ENCODE results near the gene MTHFSD. TPM values are rescaled to one million over a fixed set of nuclear protein-coding genes. Genes with fewer than 3 reads are reported as not detected.

The MTHFSD gene
- total RNA-seq, 6 donors from 2014 or later, result 13.8 to 39.8 (median 22.0) TPM

GRCh38 chr16:86538196-86538780 lies 16.7 kb downstream of the MTHFSD start:
- 90 to 95% methylated on average over 5 to 12 of the region's 17 CpGs for WGBS, 2 donors
- no peak overlapping the region for H3K27ac ChIP-seq
- H3K36me3 ChIP-seq, result peaks cover 4 to 83% (median 53%) of the 10 kb centered on the region in 4 donors
- H3K4me1 ChIP-seq, result no peaks in the 10 kb centered on the region
- TF ChIP-seq POLR2A (IDR thresholded peaks at IDR 0.05), result no peak
- TF ChIP-seq POLR2AphosphoS5 (IDR thresholded peaks at IDR 0.05), result no peak
- no peak for TF ChIP-seq EP300 (IDR thresholded peaks at IDR 0.05)
- no peak for TF ChIP-seq CTCF (IDR thresholded peaks at IDR 0.05)
- H3K27me3 ChIP-seq, result no peaks in the 10 kb centered on the region
- no peak for DNase-seq
- H3K9me3 ChIP-seq, result no peaks in the 10 kb centered on the region
- H3K4me3 ChIP-seq, result no peak overlapping the region
- ATAC-seq (ENCODE audit: low FRiP score in 2 of 2), result no peak

- Histone ChIP-seq H3K9me3 (no peaks in the 10 kb centered on the region), H3K4me3 (no peak overlapping the region), H3K36me3 (peaks cover 4 to 85% (median 55%) of the 10 kb centered on the region in 4 donors), H3K27ac (no peak overlapping the region), H3K4me1 (no peaks in the 10 kb centered on the region), H3K27me3 (no peaks in the 10 kb centered on the region)
- TF ChIP-seq POLR2A (IDR thresholded peaks at IDR 0.05), result no peak
- TF ChIP-seq CTCF (IDR thresholded peaks at IDR 0.05), result no peak
- no peak for TF ChIP-seq POLR2AphosphoS5 (IDR thresholded peaks at IDR 0.05)
- TF ChIP-seq EP300 (IDR thresholded peaks at IDR 0.05), result no peak
- no peak for ATAC-seq (ENCODE audit: low FRiP score in 2 of 2)
- WGBS, 2 donors, result 100% methylated on average over 4 of the region's 4 CpGs
- no peak for DNase-seq
Observed at GRCh38 chr16:86537486-86537885, 17.5 kb downstream of the MTHFSD start.

GRCh38 chr16:86536621-86537020 lies 18.4 kb downstream of the MTHFSD start:
- Histone ChIP-seq H3K27me3 (no peaks in the 10 kb centered on the region), H3K4me1 (no peaks in the 10 kb centered on the region), H3K9me3 (no peaks in the 10 kb centered on the region), H3K4me3 (no peak overlapping the region), H3K27ac (no peak overlapping the region), H3K36me3 (peaks cover 4 to 85% (median 53%) of the 10 kb centered on the region in 4 donors)
- WGBS, 2 donors, result 96 to 98% methylated on average over 17 of the region's 17 CpGs
- ATAC-seq (ENCODE audit: low FRiP score in 2 of 2) (no peak), DNase-seq (peak in 1 of 2 donors; percentile 54)
- no peak for TF ChIP-seq EP300 (IDR thresholded peaks at IDR 0.05)
- TF ChIP-seq CTCF (IDR thresholded peaks at IDR 0.05), result no peak
- TF ChIP-seq POLR2A (IDR thresholded peaks at IDR 0.05), result no peak
- no peak for TF ChIP-seq POLR2AphosphoS5 (IDR thresholded peaks at IDR 0.05)

GRCh38 chr16:86534779-86535615 lies 20.0 kb downstream of the MTHFSD start:
- no peak for TF ChIP-seq EP300 (IDR thresholded peaks at IDR 0.05)
- no peak for TF ChIP-seq POLR2A (IDR thresholded peaks at IDR 0.05)
- TF ChIP-seq CTCF (IDR thresholded peaks at IDR 0.05), result no peak
- TF ChIP-seq POLR2AphosphoS5 (IDR thresholded peaks at IDR 0.05), result no peak
- ATAC-seq (ENCODE audit: low FRiP score in 2 of 2), result no peak
- no peak for DNase-seq
- H3K4me3 ChIP-seq, result no peak overlapping the region
- H3K27me3 ChIP-seq, result no peaks in the 10 kb centered on the region
- peaks cover 0 to 78% (median 41%) of the 10 kb centered on the region in 4 donors for H3K36me3 ChIP-seq
- no peaks in the 10 kb centered on the region for H3K4me1 ChIP-seq
- H3K9me3 ChIP-seq, result no peaks in the 10 kb centered on the region
- WGBS, 2 donors, result 86 to 91% methylated on average over 16 to 18 of the region's 18 CpGs
- H3K27ac ChIP-seq, result no peak overlapping the region
